ENCODE data around the gene AJM1.

- TF ChIP-seq CTCF (IDR thresholded peaks at IDR 0.05) (no peak), EP300 (IDR thresholded peaks at IDR 0.05) (no peak), POLR2AphosphoS5 (IDR thresholded peaks at IDR 0.05) (no peak)
Measured at GRCh38 chr9:136857166-136857565, 14.9 kb downstream of the AJM1 start.

Measured in upper lobe of left lung (tissue), 4 donors.